HG03469 (cell line): ENCODE measurements around the gene CCNL1.
"Not testable (repeated sequence)": the region's sequence is repeated elsewhere in the genome, so short reads cannot be mapped to it uniquely, and the experiment has no call there.

Experiments
- ATAC-seq: cut with Tn5 transposase; IDR thresholded peaks from one replicate; pipeline ENCODE4 v1.9.1; 2021; ENCODE audit warnings: mild to moderate bottlenecking, moderate library complexity, moderate number of reproducible peaks; ENCODE audit not compliant: unreplicated experiment

Gene CCNL1

GRCh38 chr3:157104928-157105652 lies 54.9 kb downstream of the CCNL1 start:
- peak; percentile 38 for ATAC-seq

- ATAC-seq = no peak
Measured at GRCh38 chr3:157104521-157104920, 55.4 kb downstream of the CCNL1 start.

- no peak for ATAC-seq
Measured at GRCh38 chr3:157103860-157104259, 56.1 kb downstream of the CCNL1 start.

GRCh38 chr3:157103280-157103679 lies 56.7 kb downstream of the CCNL1 start:
- peak; percentile 93 for ATAC-seq

GRCh38 chr3:157102595-157102994 lies 57.4 kb downstream of the CCNL1 start:
- ATAC-seq = not testable (repeated sequence)

- ATAC-seq = no peak
Measured at GRCh38 chr3:157102098-157102497, 57.8 kb downstream of the CCNL1 start.

- no peak for ATAC-seq
Measured at GRCh38 chr3:157101486-157101885, 58.5 kb downstream of the CCNL1 start.

- no peak for ATAC-seq
Measured at GRCh38 chr3:157100608-157101396, 59.1 kb downstream of the CCNL1 start.

GRCh38 chr3:157100096-157100477 lies 59.9 kb downstream of the CCNL1 start:
- no peak for ATAC-seq

- no peak for ATAC-seq
Measured at GRCh38 chr3:157099326-157100095, 60.4 kb downstream of the CCNL1 start.

- ATAC-seq = no peak
Measured at GRCh38 chr3:157098823-157099185, 61.1 kb downstream of the CCNL1 start.

- no peak for ATAC-seq
Measured at GRCh38 chr3:157098121-157098822, 61.7 kb downstream of the CCNL1 start.
